SHP77 treated with DMSO at 0.1 percent for 48 hours (cell line): ENCODE data around the gene DMRT1.
"Not testable (repeated sequence)": the region's sequence is repeated elsewhere in the genome, so short reads cannot be mapped to it uniquely, and the experiment has no call there.

Source experiments
- DNase-seq: peaks from one replicate; lab custom pipeline; 2025; lab: John Stamatoyannopoulos, UW

Gene DMRT1

GRCh38 chr9:972501-973294, 131.2 kb downstream of the DMRT1 start:
- no peak for DNase-seq

- no peak for DNase-seq
Observed at GRCh38 chr9:973295-973834, 131.9 kb downstream of the DMRT1 start.

- DNase-seq, result no peak
Observed at GRCh38 chr9:974031-974995, 132.8 kb downstream of the DMRT1 start.

GRCh38 chr9:974996-975739, 133.7 kb downstream of the DMRT1 start:
- no peak for DNase-seq

- no peak for DNase-seq
Observed at GRCh38 chr9:975740-976257, 134.3 kb downstream of the DMRT1 start.

GRCh38 chr9:976258-976942, 134.9 kb downstream of the DMRT1 start, which contains the start of gene DMRT3:
Gene DMRT3 (plus strand): TSS chr9:976655. CDS start chr9:977002, 347 bp downstream.
- no peak for DNase-seq

GRCh38 chr9:976943-977837, 135.7 kb downstream of the DMRT1 start:
- DNase-seq, result no peak

- DNase-seq, result no peak
Observed at GRCh38 chr9:977838-978830, 136.6 kb downstream of the DMRT1 start.

GRCh38 chr9:979983-980382, 138.5 kb downstream of the DMRT1 start:
- DNase-seq, result no peak

- no peak for DNase-seq
Observed at GRCh38 chr9:980640-981039, 139.1 kb downstream of the DMRT1 start.

- DNase-seq, result no peak
Observed at GRCh38 chr9:981491-981898, 140.0 kb downstream of the DMRT1 start.

- DNase-seq, result no peak
Observed at GRCh38 chr9:982394-983230, 141.1 kb downstream of the DMRT1 start.

GRCh38 chr9:994005-994404, 152.5 kb downstream of the DMRT1 start:
- DNase-seq, result no peak

GRCh38 chr9:995192-995591, 153.7 kb downstream of the DMRT1 start:
- DNase-seq, result no peak

GRCh38 chr9:995781-996180, 154.3 kb downstream of the DMRT1 start:
- DNase-seq, result no peak

- DNase-seq, result not testable (repeated sequence)
Observed at GRCh38 chr9:998299-999110, 157.0 kb downstream of the DMRT1 start.

- DNase-seq, result no peak
Observed at GRCh38 chr9:1001838-1002237, 160.3 kb downstream of the DMRT1 start.
